WERI-Rb-1 (cell line): ENCODE results near the gene NPAS1.
"Not testable (repeated sequence)": the region's sequence is repeated elsewhere in the genome, so short reads cannot be mapped to it uniquely, and the experiment has no call there.

Experiments
- DNase-seq: peaks from one replicate; pipeline ENCODE4 v3.0.0-alpha.2; 2020
- H3K27ac ChIP-seq: fragments of 250-450 bp; sonication (Bioruptor Pico); 2 replicates; pipeline ENCODE4 v1.5.1; 2020; ENCODE audit warnings: mild to moderate bottlenecking, moderate library complexity
- H3K27me3 ChIP-seq: fragments of 250-450 bp; sonication (Bioruptor Pico); 2 replicates; pipeline ENCODE4 v1.5.1; 2021; ENCODE audit warnings: mild to moderate bottlenecking, low read depth, moderate library complexity; ENCODE audit not compliant: insufficient read depth, severe bottlenecking
- H3K36me3 ChIP-seq: fragments of 250-450 bp; sonication (Bioruptor Pico); 2 replicates; pipeline ENCODE4 v1.5.1; 2020; ENCODE audit warnings: mild to moderate bottlenecking, moderate library complexity
- H3K4me3 ChIP-seq: 2 replicates; pipeline ENCODE4 v1.5.1; 2011; ENCODE audit warnings: low read depth, mild to moderate bottlenecking, control low read depth, low read length
- H3K9me3 ChIP-seq: fragments of 250-450 bp; sonication (Bioruptor Pico); 2 replicates; pipeline ENCODE4 v1.5.1; 2021; ENCODE audit warnings: mild to moderate bottlenecking, moderate library complexity; ENCODE audit not compliant: severe bottlenecking
- TF ChIP-seq, protein P1 (sequence below): IDR thresholded peaks from 2 replicates; pipeline ENCODE4 v1.5.1; 2011; ENCODE audit warnings: low read depth, mild to moderate bottlenecking, control low read depth, inconsistent platforms, low read length

The NPAS1 gene

DNA sequence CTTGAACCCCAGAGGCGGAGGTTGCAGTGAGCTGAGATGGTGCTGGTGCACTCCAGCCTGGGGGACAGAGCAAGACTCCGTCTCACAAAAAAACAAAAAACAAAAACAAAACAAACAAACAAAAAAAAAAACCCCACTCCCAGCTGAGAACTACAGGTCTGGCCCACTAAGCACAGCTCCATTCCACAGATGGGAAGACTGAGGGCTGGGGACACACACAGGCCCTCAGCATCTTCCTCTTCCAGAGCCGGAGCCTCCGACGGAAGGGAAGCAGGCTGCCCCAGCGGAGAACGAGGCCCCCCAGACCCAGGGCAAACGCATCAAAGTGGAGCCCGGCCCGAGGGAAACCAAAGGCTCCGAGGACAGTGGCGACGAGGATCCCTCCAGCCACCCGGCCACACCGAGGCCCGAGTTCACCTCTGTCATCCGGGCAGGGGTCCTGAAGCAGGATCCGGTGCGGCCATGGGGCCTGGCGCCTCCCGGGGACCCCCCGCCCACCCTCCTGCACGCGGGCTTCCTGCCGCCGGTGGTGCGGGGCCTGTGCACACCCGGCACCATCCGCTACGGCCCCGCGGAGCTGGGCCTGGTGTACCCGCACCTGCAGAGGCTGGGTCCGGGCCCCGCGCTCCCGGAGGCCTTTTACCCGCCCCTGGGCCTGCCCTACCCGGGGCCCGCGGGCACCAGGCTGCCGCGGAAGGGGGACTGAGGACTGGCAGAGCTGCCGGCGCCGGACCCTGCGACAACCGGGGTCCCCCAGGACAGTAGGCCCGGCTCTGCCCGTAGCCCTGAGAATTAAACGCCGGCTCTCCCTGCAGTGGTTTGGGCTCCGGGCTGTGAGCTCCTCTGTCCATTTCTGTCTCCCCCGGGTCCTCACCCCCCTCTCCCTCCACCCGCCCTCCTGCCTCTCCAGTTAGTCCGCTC lies 25.6 kb downstream of the NPAS1 start:
- DNase-seq: no peak

DNA sequence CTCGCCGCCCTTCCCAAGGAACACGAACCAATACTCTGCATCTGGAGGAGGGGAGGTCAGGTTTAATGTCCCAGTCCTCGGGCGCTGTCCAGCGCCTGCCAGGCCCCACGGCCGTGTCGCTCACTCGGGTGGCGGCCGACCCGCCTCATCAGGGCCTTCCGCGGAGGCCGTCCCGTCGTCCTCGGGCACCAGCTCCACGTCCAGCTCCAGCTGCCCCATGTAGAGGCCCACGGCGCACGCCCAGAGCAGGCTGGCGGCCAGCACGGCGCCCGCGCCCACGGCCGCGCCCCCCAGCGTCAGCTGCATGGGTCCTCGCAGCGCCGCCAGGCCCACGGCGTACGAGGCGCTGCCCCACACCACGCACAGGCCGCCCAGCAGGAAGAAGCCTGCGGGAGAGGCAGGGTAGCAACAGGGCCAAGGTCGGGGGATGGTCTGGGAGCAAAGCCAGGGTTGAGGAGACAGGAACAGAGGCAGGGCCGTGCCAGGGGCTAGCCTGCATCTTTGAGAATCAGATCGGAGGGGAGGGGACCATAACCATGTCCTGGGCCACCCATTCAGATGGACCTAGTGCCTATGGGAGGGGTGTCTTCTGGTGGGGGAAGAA lies 26.3 kb downstream of the NPAS1 start:
- no peaks in the 10 kb centered on the region; the same call in 1 of the 2 replicates for H3K36me3 ChIP-seq
- TF ChIP-seq, protein P1, sequence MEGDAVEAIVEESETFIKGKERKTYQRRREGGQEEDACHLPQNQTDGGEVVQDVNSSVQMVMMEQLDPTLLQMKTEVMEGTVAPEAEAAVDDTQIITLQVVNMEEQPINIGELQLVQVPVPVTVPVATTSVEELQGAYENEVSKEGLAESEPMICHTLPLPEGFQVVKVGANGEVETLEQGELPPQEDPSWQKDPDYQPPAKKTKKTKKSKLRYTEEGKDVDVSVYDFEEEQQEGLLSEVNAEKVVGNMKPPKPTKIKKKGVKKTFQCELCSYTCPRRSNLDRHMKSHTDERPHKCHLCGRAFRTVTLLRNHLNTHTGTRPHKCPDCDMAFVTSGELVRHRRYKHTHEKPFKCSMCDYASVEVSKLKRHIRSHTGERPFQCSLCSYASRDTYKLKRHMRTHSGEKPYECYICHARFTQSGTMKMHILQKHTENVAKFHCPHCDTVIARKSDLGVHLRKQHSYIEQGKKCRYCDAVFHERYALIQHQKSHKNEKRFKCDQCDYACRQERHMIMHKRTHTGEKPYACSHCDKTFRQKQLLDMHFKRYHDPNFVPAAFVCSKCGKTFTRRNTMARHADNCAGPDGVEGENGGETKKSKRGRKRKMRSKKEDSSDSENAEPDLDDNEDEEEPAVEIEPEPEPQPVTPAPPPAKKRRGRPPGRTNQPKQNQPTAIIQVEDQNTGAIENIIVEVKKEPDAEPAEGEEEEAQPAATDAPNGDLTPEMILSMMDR: no peak
- H3K27ac ChIP-seq: no peak overlapping the region
- H3K27me3 ChIP-seq: no peaks in the 10 kb centered on the region
- no peak overlapping the region for H3K4me3 ChIP-seq
- H3K9me3 ChIP-seq: no peaks in the 10 kb centered on the region
- no peak for DNase-seq

More for the DNA sequence above, 25.6 kb downstream of the NPAS1 start:
- Histone ChIP-seq H3K4me3 (no peak overlapping the region), H3K27me3 (no peaks in the 10 kb centered on the region), H3K36me3 (no peaks in the 10 kb centered on the region; the same call in 1 of the 2 replicates), H3K9me3 (no peaks in the 10 kb centered on the region), H3K27ac (no peak overlapping the region)
- TF ChIP-seq, protein P1: no peak

DNA sequence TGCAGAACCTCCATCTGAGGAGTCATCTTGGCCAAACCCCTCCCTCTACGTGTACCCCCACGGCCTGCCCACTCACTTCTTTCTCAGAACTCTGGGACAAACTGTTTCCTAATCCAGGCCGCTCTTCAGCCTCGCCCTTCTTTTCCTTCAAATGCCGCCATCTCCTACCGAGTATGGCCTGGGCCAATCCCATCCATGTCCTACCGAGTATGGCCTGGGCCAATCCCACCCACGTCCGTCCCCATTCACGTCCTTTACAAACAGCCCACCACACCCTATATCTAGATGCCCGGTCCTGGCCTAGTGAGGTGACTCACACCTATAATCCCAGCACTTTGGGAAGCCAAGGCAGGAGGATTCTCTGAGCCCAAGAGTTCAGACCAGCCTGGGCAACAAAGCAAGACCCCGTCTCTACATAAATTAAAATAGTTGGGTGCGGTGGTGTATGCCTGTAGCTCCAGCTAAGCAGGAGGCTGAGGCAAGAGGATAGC lies 27.7 kb downstream of the NPAS1 start:
- Histone ChIP-seq H3K36me3 (no peaks in the 10 kb centered on the region; the same call in 1 of the 2 replicates), H3K9me3 (no peaks in the 10 kb centered on the region), H3K27ac (no peak overlapping the region), H3K4me3 (peak overlapping the region; percentile 77), H3K27me3 (no peaks in the 10 kb centered on the region)
- DNase-seq: no peak
- TF ChIP-seq, protein P1: no peak

DNA sequence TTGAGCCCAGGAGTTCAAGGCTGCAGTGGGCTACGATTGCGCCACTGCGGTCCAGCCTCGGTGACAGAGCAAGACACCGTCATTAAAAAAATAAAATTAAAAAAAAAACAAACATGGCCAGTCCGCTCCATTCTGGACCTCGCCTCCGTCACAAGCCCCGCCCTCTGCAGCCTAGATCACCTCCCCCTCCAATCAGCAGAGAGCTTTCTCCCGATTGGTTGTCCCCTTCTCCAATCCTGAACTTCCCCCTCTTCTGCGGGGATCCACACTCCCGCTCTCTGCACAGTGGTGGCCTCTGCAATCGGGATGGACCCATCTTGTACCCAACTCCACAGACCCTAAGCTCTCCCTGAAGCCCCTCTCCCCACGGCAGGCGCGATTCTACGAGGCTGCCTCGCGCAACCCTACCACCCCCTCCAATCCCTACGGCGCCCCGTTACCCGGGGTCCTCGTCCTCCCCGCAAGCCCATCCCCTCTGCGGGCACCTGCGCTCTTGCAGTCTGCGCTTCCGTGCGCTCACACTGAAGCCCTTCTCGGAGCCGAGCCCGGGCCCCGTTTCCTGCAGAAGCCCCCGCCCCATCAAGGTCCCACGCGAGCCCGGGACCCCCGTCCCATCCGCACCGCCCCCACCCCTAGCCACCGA lies 28.2 kb downstream of the NPAS1 start:
- Histone ChIP-seq H3K36me3 (no peaks in the 10 kb centered on the region; the same call in 1 of the 2 replicates), H3K4me3 (peak overlapping the region; percentile 77), H3K27me3 (no peaks in the 10 kb centered on the region), H3K9me3 (no peaks in the 10 kb centered on the region), H3K27ac (peak overlapping the region; percentile 71)
- DNase-seq: peak; percentile 86
- TF ChIP-seq, protein P1: no peak

DNA sequence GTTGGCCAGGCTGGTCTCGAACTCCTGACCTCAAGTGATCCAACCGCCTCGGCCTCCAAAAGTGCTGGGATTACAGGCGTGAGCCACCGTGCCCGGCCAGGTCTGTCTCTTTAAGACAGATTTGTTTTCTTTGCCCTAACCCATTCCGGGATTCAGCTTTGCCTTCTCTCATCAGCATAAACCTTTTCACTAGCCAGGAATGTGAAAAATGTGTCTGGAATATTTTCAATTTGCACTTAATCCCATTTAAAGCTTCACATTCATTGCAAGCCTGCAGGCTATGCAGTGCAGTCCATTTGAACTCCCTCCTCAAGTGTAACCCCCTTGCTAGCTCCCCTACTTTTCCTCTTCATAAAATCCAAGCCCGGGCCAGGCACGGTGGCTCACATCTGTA lies 29.7 kb downstream of the NPAS1 start:
- TF ChIP-seq, protein P1: no peak
- no peaks in the 10 kb centered on the region for H3K9me3 ChIP-seq
- no peak for DNase-seq
- H3K27ac ChIP-seq: no peak overlapping the region
- H3K36me3 ChIP-seq: no peaks in the 10 kb centered on the region; the same call in 1 of the 2 replicates
- H3K27me3 ChIP-seq: no peaks in the 10 kb centered on the region
- H3K4me3 ChIP-seq: no peak overlapping the region

DNA sequence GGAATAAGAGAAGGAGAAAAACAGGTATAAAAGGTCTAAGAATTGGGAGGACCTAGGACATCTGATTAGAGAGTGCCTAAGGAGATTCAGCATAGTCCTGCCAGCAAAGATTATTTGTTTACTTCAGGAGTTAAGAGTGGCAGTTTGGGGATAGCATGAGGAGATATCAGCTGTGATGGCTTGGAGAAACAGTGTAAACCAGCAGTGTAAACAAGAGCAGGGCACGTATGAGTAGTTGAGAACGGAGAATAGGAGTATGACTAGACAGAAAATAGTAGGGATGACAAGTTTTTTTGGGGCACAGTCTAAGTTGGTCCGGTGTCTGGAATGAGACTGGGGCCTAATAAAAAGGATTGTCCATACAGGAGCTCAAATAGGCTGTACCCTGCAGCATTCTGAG lies 30.9 kb downstream of the NPAS1 start:
- H3K36me3 ChIP-seq, H3K27ac ChIP-seq, H3K27me3 ChIP-seq: not testable (repeated sequence)

More for the DNA sequence above, 30.9 kb downstream of the NPAS1 start:
- not testable (repeated sequence) for DNase-seq, H3K9me3 ChIP-seq, H3K4me3 ChIP-seq
